ENCODE measurements around the gene CNST. TPM values are rescaled to one million over a fixed set of nuclear protein-coding genes. Genes with fewer than 3 reads are reported as not detected.
"Not testable (repeated sequence)": the region's sequence is repeated elsewhere in the genome, so short reads cannot be mapped to it uniquely, and the experiment has no call there.

Gene CNST
- total and polyA plus RNA-seq, 2 of the 13 experiments (the other 11 are each of a cell fraction or from before 2014, with no cell fraction given): 6.3 to 12.4 TPM

DNA sequence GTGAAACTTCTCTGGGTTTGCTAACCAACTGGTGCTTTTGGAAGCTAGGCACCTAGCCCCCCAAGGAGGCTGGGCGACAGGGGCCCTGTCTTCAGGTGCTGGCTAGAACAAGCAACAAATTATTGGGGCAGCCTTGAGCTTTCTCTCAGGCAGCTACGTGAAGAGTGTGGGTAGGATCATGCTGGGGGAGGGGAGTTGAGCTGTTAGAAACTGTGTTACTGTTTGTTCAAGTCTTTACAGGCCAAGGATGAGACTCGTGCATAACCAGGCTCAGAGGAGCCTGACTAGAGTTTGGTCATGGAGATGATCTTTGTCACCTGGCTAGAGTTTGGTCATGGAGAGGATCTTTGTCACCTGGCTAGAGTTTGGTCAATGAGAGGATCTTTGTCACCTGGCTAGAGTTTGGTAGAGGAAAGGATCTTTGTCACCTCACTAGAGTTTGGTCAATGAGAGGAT, 145.3 kb downstream of the CNST start (continued):
- TF ChIP-seq HINFP (CRISPR knock-in tag; IDR thresholded peaks at IDR 0.05; ENCODE audit: low read depth) (no peak), ZNF496 (CRISPR knock-in tag; IDR thresholded peaks at IDR 0.05; ENCODE audit: insufficient replicate concordance) (no peak), RFXANK (CRISPR knock-in tag; IDR thresholded peaks at IDR 0.05) (no peak), SRSF1 (optimal IDR thresholded peaks at IDR 0.05; ENCODE audit: low read depth, low read length) (no peak), ZNF577 (CRISPR knock-in tag; IDR thresholded peaks at IDR 0.05; ENCODE audit: borderline replicate concordance, low read depth) (no peak), ZKSCAN8 (CRISPR knock-in tag; IDR thresholded peaks at IDR 0.05; ENCODE audit: borderline replicate concordance) (no peak), ARNT2 (CRISPR knock-in tag; IDR thresholded peaks at IDR 0.05; ENCODE audit: low read depth) (peak; percentile 59; the same call in 1 of the 2 replicates), ZBTB2 (CRISPR knock-in tag; IDR thresholded peaks at IDR 0.05; ENCODE audit: low read depth) (no peak), PHF20 (CRISPR knock-in tag; IDR thresholded peaks at IDR 0.05) (no peak)

GRCh38 chr1:246712428-246712827, 146.2 kb downstream of the CNST start:
- BruUV-seq (replicated peaks); H4K20me1 ChIP-seq (ENCODE audit: insufficient read depth, low read length); H3K36me3 ChIP-seq (replicated peaks in 1 of 2; ENCODE audit: control insufficient read depth in 1 of 2, insufficient read depth in 2 of 2, low read length in 2 of 2); in situ Hi-C loops (cut with HindIII; ENCODE audit: extremely low pct_ligation_motif_present, low pct_unique_long_range_greater_than_20kb); H3K4me2 ChIP-seq (ENCODE audit: low read depth, low read length); H3K27me3 ChIP-seq (ENCODE audit: control insufficient read depth in 1 of 2, insufficient read depth in 2 of 2, low read length in 2 of 2); H3K27ac ChIP-seq (ENCODE audit: extremely low read length, insufficient read depth, low read length); H3K9me3 ChIP-seq (ENCODE audit: low read length); H3K9ac ChIP-seq (ENCODE audit: insufficient read depth, low read depth, low read length); ATAC-seq; intact Hi-C loops (cut with micrococcal nuclease; ENCODE audit: unreplicated experiment); FAIRE-seq; H2AFZ ChIP-seq (ENCODE audit: low read length); H3K79me2 ChIP-seq (ENCODE audit: insufficient read depth, low read length); DNase-seq (ENCODE audit: low spot score); H3K4me3 ChIP-seq (replicated peaks in 1 of 3; ENCODE audit: insufficient read depth in 1 of 3, low read depth in 2 of 3, low read length in 3 of 3); CTCF ChIA-PET (ENCODE audit: low intra/inter-chr PET ratio, low total read pairs): not testable (repeated sequence)
- peak; percentile 40 for TF ChIP-seq NFYB (CRISPR knock-in tag; IDR thresholded peaks at IDR 0.05)
- peak; percentile 29; the same call in 1 of the 2 replicates for TF ChIP-seq MAFF (IDR thresholded peaks at IDR 0.05; ENCODE audit: low read depth, low read length)
- TF ChIP-seq MAFK (conservative IDR thresholded peaks at IDR 0.05 in 1 of 2, IDR thresholded peaks at IDR 0.05 in 1 of 2; ENCODE audit: low read length in 2 of 2): peak; percentile 29 to 30; a peak in 2 of 4 replicates
- POLR2A ChIA-PET: interaction anchor here (7.1 kb wide), 1 partner anchor 13 kb away, joined by 82 read pairs; the partner anchor contains the start of gene SCCPDH
- H3K4me1 ChIP-seq (ENCODE audit: insufficient read depth, low read length): peaks cover 52% of the 10 kb centered on the region
- 93% methylated on average over 5 of the region's 5 CpGs for WGBS (ENCODE audit: low lambda C conversion rate)

Small RNA genes within 50 kb of the gene (small RNA-seq; reads per million reads assigned to genes)
- gene AL356583.2 (ENCODE audit: insufficient read depth in 2 of 3, insufficient read length in 3 of 3, low read depth in 2 of 3, low replicate concordance in 1 of 3) (0 reads per million in 3 experiments), gene AL591623.2 (ENCODE audit: insufficient read depth in 2 of 3, insufficient read length in 3 of 3, low read depth in 2 of 3, low replicate concordance in 1 of 3) (0 reads per million in 3 experiments)

Other genes with a start within 250 kb of the CNST start
- 27.7 and 32.9 TPM in 2 replicates for gene SMYD3, start 59.2 kb upstream of the CNST start, total RNA-seq (2016; rRNA removed; fragmentation: Illumina TruSeq; extraction: Trizol)
- gene SMYD3, start 59.2 kb upstream of the CNST start, polyA plus RNA-seq (2011; rRNA removed): 29.2 and 35.8 TPM in 2 replicates
- 31.4 and 45.9 TPM in 2 replicates for gene TFB2M, start 195 bp upstream of the CNST start, total RNA-seq (2016; rRNA removed; fragmentation: Illumina TruSeq; extraction: Trizol)
- gene TFB2M, start 195 bp upstream of the CNST start, polyA plus RNA-seq (2011; rRNA removed): 12.0 and 15.7 TPM in 2 replicates
- gene SCCPDH, start 158.0 kb downstream of the CNST start, total RNA-seq (2016; rRNA removed; fragmentation: Illumina TruSeq; extraction: Trizol): 62.3 and 65.6 TPM in 2 replicates
- 29.8 and 36.7 TPM in 2 replicates for gene SCCPDH, start 158.0 kb downstream of the CNST start, polyA plus RNA-seq (2011; rRNA removed)

All from HepG2 (cell line).